Ascending aorta (tissue), 2 donors: ENCODE data around the gene IL31. TPM values are rescaled to one million over a fixed set of nuclear protein-coding genes. Genes with fewer than 3 reads are reported as not detected.
"Not testable (repeated sequence)": the region's sequence is repeated elsewhere in the genome, so short reads cannot be mapped to it uniquely, and the experiment has no call there.

ENCODE experiments used
- DNase-seq, 2 donors: peaks; one replicate each; pipeline ENCODE4 v3.0.0-alpha.2; 2019; ENCODE audit warnings: low spot score in 2 of 2
- H3K27ac ChIP-seq, 2 donors: fragments of 200-600 bp; sonication (generic); one replicate each; pipeline ENCODE4 v1.5.1; 2016 to 2017; ENCODE audit warnings: mild to moderate bottlenecking in 1 of 2
- H3K27me3 ChIP-seq: fragments of 200-600 bp; sonication (generic); one replicate; pipeline ENCODE4 v1.5.1; 2017
- H3K36me3 ChIP-seq, 2 donors: fragments of 200-600 bp; sonication (generic); one replicate each; pipeline ENCODE4 v1.5.1; 2016
- H3K4me1 ChIP-seq, 2 donors: fragments of 200-600 bp; sonication (generic); one replicate each; pipeline ENCODE4 v1.5.1; 2016 to 2017; ENCODE audit warnings: mild to moderate bottlenecking in 1 of 2
- H3K4me3 ChIP-seq, 2 donors: fragments of 200-600 bp; sonication (generic); one replicate each; pipeline ENCODE4 v1.5.1; 2016 to 2017; ENCODE audit warnings: mild to moderate bottlenecking in 1 of 2
- H3K9me3 ChIP-seq, 2 donors: fragments of 200-600 bp; sonication (generic); one replicate each; pipeline ENCODE4 v1.5.1; 2016
- intact Hi-C: fragments of 100-400 bp; cut with DNase I; formaldehyde crosslinking; loops from one replicate; pipeline ENCODE4 v1.15.1; 2023
- total RNA-seq: library from RNA; depleted of rRNA; stranded (reverse); fragments of >200 nt; gene quantifications from one replicate; pipeline ENCODE4 v1.1.0, GENCODE V29; 2016
- TF ChIP-seq, protein P1 (sequence below), 3 experiments: fragments of 200-600 bp in 2 of 3; fragments of 450-650 bp in 1 of 3; sonication (generic) in 2 of 3; IDR thresholded peaks; one replicate each; pipeline ENCODE4 v1.5.1; 2016 to 2019; ENCODE audit warnings: antibody characterized with exemption in 3 of 3, mild to moderate bottlenecking in 1 of 3, moderate library complexity in 1 of 3

The IL31 gene
- total RNA-seq, 1 donor from 2014 or later, result not detected

DNA sequence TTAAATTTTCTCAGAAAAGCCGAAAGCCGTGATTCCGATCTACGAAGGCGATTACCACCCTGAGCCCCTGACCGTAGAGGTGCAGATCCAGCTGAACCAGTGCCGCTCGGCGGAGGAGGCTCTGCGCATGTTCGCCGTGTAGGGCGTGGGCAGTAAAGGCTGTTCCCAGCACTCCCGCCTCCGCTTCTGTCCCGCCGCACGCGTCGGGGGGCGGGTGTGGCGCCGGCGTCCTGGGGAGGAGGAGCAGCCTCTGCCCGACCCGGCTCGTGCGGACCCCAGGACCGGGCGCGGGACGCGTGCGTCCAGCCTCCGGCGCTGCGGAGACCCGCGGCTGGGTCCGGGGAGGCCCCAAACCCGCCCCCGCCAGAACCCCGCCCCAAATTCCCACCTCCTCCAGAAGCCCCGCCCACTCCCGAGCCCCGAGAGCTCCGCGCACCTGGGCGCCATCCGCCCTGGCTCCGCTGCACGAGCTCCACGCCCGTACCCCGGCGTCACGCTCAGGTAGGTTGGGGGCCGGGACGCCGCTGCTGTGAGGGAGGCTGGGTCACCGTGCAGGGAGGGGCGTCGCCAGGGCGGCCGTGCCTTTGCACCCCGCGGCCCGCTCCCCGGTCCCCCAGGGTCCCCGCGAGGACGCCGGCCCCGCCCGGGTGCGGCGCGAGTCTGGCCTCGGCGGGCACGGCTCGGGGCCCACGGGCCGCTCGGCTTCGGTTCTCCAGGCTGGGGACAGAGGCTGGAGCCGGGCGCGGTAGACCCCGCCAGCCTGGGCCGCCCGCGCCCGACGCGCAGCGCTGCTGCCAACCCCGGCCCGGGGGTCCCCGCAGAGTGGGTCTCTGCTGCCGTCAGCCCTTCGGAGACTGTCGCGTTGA is 29.5 kb upstream of the IL31 start, which contains the start of gene B3GNT4:
Gene B3GNT4 (plus strand): TSS at position 409 of the 866 bp plus-strand sequence. CDS start 910 bp downstream, outside the sequence.
- Histone ChIP-seq H3K9me3 (no peaks in the 10 kb centered on the region), H3K4me3 (peak within 1 kb of the TSS; percentile 67 to 78), H3K27ac (no peak within 1 kb of the TSS), H3K27me3 (no peaks in the 10 kb centered on the region), H3K4me1 (peaks cover 5 to 10% of the 10 kb centered on the region in 2 donors), H3K36me3 (peaks cover 10 to 20% of the 10 kb centered on the region in 2 donors)
- intact Hi-C loops, result no loop called here
- no peak for DNase-seq
- TF ChIP-seq, protein P1, sequence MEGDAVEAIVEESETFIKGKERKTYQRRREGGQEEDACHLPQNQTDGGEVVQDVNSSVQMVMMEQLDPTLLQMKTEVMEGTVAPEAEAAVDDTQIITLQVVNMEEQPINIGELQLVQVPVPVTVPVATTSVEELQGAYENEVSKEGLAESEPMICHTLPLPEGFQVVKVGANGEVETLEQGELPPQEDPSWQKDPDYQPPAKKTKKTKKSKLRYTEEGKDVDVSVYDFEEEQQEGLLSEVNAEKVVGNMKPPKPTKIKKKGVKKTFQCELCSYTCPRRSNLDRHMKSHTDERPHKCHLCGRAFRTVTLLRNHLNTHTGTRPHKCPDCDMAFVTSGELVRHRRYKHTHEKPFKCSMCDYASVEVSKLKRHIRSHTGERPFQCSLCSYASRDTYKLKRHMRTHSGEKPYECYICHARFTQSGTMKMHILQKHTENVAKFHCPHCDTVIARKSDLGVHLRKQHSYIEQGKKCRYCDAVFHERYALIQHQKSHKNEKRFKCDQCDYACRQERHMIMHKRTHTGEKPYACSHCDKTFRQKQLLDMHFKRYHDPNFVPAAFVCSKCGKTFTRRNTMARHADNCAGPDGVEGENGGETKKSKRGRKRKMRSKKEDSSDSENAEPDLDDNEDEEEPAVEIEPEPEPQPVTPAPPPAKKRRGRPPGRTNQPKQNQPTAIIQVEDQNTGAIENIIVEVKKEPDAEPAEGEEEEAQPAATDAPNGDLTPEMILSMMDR (IDR thresholded peaks at IDR 0.05), result no peak

DNA sequence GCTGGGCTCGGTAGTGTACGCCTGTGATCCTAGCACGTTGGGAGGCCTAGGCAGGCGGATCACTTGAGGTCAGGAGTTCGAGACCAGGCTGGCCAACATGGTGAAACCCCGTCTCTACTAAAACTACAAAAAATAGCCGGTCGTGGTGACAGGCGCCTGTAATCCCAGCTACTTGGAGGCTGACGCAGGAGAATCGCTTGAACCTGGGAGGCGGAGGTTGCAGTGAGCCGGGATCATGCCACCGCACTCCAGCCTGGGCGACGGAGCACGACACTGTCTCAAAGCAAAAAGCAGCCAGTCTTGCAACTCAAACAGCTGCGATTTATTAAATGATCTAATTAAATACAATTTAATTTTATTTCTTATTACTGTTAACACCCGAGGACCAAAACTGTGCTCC is 28.8 kb upstream of the IL31 start:
- peaks cover 4 to 13% of the 10 kb centered on the region in 2 donors for H3K36me3 ChIP-seq
- H3K4me1 ChIP-seq, DNase-seq, intact Hi-C loops, H3K27ac ChIP-seq, H3K9me3 ChIP-seq, H3K27me3 ChIP-seq: not testable (repeated sequence)
- H3K4me3 ChIP-seq, result peak overlapping the region; percentile 67 to 78

DNA sequence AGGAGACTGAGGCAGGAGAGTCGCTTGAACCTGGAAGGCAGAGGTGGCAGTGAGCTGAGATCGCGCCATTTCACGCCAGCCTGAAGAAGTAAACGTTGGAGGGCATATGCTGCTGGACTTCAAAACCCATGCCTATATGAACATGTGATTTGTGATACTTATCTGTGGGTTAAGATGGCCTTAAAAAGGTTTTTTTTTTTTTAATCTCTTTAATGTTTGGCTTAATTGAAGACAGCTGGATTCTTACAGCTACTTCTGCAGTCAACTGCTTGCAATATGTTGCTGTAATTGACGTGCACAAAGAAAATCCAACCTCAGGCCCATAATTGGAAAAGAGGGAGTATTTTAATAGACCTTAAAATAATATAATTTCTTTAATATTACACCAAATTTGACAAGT is 28.0 kb upstream of the IL31 start:
- peaks cover 5 to 10% of the 10 kb centered on the region in 2 donors for H3K4me1 ChIP-seq
- H3K27me3 ChIP-seq, result no peaks in the 10 kb centered on the region
- intact Hi-C loops, result no loop called here
- TF ChIP-seq, protein P1 (IDR thresholded peaks at IDR 0.05), result no peak
- no peak for DNase-seq
- H3K36me3 ChIP-seq, result peaks cover 0 to 5% of the 10 kb centered on the region in 2 donors
- H3K27ac ChIP-seq, result no peak overlapping the region
- no peak overlapping the region for H3K4me3 ChIP-seq
- no peaks in the 10 kb centered on the region for H3K9me3 ChIP-seq

DNA sequence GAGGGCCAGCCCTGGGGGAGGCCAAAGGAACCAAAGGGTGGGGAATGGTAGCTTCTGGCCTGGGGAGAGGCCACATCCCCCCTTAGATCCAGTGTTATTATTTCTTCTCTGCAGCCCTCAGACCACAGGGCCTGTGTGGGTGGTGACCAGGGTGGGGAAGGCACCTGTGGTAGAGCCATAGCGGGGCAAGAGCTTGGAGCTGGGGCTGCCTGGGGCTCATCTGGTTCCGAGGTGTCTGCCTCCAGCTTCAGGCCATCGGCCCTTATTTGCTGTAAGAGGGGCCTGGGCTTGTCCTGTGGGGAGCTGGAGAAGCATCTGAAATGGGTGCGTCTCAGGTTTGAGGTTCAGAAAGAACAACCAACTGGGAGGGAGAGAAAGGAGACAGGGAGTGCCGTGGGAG is 27.4 kb upstream of the IL31 start:
- Histone ChIP-seq H3K9me3 (no peaks in the 10 kb centered on the region), H3K4me3 (no peak overlapping the region), H3K4me1 (peaks cover 5 to 10% of the 10 kb centered on the region in 2 donors), H3K27me3 (no peaks in the 10 kb centered on the region), H3K36me3 (no peaks in the 10 kb centered on the region), H3K27ac (no peak overlapping the region)
- intact Hi-C loops, result no loop called here
- TF ChIP-seq, protein P1 (IDR thresholded peaks at IDR 0.05), result no peak
- no peak for DNase-seq

DNA sequence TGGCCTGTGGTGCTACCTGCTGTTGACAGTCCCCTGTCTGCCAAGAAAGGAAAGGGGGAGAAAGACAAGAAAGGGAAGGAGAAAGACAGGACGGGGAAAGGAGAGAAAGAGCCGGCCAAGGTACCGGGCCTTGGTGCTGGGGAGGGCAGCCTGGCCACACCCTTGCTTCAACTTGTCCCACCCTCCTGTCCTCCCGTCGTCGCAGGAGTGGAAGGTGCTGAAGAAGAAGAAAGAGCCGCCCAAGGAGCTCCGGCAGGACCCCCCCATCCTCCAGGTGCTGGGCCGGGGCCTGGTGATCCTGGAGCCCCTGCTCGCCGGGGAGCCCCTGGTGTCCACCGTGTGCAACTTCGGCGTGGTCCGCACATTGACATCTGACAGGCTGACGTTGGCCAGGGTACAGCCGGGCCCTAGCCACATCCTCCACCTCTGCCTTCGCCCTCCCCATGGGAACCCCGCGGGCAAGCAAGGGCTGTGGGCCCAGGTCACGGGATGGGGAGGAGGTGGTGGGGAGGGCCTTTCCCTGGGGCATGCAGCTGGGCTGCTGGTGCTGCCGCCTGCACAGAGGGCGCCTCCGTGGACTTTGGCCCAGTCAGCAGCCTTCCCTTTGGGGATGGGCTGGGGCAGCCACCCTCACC is 26.6 kb upstream of the IL31 start:
- no peak overlapping the region for H3K4me3 ChIP-seq
- H3K27ac ChIP-seq, result no peak overlapping the region
- H3K9me3 ChIP-seq, result no peaks in the 10 kb centered on the region
- TF ChIP-seq, protein P1 (IDR thresholded peaks at IDR 0.05), result no peak
- no peak for DNase-seq
- peaks cover 5 to 10% of the 10 kb centered on the region in 2 donors for H3K4me1 ChIP-seq
- intact Hi-C loops, result no loop called here
- H3K36me3 ChIP-seq, result no peaks in the 10 kb centered on the region
- H3K27me3 ChIP-seq, result no peaks in the 10 kb centered on the region
